HCT116 (cell line): ENCODE results near the gene LCP1.

ENCODE experiments used
- EZH2phosphoT487 ChIP-seq: fragments of 200-600 bp; IDR thresholded peaks from 2 replicates; pipeline ENCODE4 v1.6.1; 2018; ENCODE audit warnings: antibody characterized with exemption, borderline replicate concordance
- YY1 ChIP-seq: IDR thresholded peaks from 2 replicates; pipeline ENCODE4 v1.6.1; 2011; ENCODE audit warnings: low read length, low read depth, moderate library complexity, mild to moderate bottlenecking; ENCODE audit not compliant: insufficient replicate concordance; ENCODE audit errors: extremely low read depth
- TF ChIP-seq, protein P1 (sequence below), 3 experiments: fragments of 200-600 bp in 1 of 3; sonication (generic) in 1 of 3; IDR thresholded peaks in 2 of 3; conservative IDR thresholded peaks in 1 of 3; 2 replicates each; pipeline ENCODE4 v1.5.1; 2012 to 2017; ENCODE audit warnings: low read depth in 2 of 3, low read length in 2 of 3, antibody characterized with exemption in 1 of 3, borderline replicate concordance in 1 of 3, control low read depth in 1 of 3, mild to moderate bottlenecking in 1 of 3, mixed read lengths in 1 of 3, mixed run types in 1 of 3, moderate library complexity in 1 of 3; ENCODE audit not compliant: insufficient read depth in 1 of 3
- TF ChIP-seq, protein P2 (sequence below): IDR thresholded peaks from 2 replicates; pipeline ENCODE4 v1.6.1; 2012; ENCODE audit warnings: low read depth

DNA sequence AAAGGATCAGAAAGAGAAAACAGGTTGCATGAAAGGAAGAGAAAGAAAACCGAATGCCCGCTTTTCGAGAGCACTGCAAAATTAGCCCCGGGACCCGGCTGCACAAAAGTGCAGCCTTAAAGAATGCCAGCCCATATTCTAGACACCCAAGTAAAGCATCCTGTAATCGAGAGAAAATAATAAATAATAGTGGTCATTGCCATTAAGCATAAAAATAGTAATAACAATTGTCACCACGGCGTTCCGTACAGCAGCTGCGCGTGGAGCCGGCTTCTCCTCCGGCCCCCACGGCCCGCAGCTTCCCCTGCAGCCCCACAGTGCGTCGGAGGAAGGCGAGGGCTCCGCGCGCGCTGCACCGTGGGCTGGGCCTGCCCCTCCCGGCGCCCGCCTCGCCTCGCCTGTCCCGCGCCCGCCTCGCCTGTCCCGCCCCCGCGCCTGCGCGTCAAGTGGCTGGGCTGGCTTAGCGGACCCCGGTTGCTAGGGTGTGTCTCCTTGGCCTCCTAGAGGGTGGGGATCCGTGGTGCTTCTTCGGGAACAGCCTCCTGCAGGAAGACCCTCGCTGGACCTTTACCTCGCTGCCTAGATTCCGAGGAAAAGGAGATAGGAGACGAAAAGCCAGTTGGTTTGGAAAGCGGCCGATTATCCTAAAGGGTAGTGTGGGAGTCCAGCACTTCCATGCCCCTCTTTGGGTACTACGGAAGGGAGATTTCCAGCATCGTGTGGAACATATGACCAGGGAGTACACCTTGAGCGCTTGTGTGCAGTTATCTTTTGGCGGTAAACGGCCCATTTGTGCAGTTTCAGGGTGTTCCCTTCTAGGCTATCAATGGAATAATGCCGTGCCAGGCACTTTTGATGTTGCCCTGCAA, 29.7 kb upstream of the LCP1 start, which contains the start of gene LRRC63:
- TF ChIP-seq YY1, result no peak
- TF ChIP-seq, protein P1, sequence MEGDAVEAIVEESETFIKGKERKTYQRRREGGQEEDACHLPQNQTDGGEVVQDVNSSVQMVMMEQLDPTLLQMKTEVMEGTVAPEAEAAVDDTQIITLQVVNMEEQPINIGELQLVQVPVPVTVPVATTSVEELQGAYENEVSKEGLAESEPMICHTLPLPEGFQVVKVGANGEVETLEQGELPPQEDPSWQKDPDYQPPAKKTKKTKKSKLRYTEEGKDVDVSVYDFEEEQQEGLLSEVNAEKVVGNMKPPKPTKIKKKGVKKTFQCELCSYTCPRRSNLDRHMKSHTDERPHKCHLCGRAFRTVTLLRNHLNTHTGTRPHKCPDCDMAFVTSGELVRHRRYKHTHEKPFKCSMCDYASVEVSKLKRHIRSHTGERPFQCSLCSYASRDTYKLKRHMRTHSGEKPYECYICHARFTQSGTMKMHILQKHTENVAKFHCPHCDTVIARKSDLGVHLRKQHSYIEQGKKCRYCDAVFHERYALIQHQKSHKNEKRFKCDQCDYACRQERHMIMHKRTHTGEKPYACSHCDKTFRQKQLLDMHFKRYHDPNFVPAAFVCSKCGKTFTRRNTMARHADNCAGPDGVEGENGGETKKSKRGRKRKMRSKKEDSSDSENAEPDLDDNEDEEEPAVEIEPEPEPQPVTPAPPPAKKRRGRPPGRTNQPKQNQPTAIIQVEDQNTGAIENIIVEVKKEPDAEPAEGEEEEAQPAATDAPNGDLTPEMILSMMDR (IDR thresholded peaks at IDR 0.05 in 2 of 3, conservative IDR thresholded peaks at IDR 0.05 in 1 of 3; ENCODE audit: borderline replicate concordance in 1 of 3, insufficient read depth in 1 of 3, low read depth in 2 of 3, low read length in 2 of 3), result no peak
- TF ChIP-seq EZH2phosphoT487, result no peak
- TF ChIP-seq, protein P2, sequence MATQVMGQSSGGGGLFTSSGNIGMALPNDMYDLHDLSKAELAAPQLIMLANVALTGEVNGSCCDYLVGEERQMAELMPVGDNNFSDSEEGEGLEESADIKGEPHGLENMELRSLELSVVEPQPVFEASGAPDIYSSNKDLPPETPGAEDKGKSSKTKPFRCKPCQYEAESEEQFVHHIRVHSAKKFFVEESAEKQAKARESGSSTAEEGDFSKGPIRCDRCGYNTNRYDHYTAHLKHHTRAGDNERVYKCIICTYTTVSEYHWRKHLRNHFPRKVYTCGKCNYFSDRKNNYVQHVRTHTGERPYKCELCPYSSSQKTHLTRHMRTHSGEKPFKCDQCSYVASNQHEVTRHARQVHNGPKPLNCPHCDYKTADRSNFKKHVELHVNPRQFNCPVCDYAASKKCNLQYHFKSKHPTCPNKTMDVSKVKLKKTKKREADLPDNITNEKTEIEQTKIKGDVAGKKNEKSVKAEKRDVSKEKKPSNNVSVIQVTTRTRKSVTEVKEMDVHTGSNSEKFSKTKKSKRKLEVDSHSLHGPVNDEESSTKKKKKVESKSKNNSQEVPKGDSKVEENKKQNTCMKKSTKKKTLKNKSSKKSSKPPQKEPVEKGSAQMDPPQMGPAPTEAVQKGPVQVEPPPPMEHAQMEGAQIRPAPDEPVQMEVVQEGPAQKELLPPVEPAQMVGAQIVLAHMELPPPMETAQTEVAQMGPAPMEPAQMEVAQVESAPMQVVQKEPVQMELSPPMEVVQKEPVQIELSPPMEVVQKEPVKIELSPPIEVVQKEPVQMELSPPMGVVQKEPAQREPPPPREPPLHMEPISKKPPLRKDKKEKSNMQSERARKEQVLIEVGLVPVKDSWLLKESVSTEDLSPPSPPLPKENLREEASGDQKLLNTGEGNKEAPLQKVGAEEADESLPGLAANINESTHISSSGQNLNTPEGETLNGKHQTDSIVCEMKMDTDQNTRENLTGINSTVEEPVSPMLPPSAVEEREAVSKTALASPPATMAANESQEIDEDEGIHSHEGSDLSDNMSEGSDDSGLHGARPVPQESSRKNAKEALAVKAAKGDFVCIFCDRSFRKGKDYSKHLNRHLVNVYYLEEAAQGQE, result no peak
